IPS DF 4.7 (cell line): ENCODE results near the gene LEFTY2.
"Not testable (repeated sequence)": the region's sequence is repeated elsewhere in the genome, so short reads cannot be mapped to it uniquely, and the experiment has no call there.

Experiments
- DNase-seq: peaks from one replicate; pipeline ENCODE4 v3.0.0-alpha.2; 2013; ENCODE audit warnings: low spot score; ENCODE audit errors: extremely low read depth

Gene LEFTY2

DNA sequence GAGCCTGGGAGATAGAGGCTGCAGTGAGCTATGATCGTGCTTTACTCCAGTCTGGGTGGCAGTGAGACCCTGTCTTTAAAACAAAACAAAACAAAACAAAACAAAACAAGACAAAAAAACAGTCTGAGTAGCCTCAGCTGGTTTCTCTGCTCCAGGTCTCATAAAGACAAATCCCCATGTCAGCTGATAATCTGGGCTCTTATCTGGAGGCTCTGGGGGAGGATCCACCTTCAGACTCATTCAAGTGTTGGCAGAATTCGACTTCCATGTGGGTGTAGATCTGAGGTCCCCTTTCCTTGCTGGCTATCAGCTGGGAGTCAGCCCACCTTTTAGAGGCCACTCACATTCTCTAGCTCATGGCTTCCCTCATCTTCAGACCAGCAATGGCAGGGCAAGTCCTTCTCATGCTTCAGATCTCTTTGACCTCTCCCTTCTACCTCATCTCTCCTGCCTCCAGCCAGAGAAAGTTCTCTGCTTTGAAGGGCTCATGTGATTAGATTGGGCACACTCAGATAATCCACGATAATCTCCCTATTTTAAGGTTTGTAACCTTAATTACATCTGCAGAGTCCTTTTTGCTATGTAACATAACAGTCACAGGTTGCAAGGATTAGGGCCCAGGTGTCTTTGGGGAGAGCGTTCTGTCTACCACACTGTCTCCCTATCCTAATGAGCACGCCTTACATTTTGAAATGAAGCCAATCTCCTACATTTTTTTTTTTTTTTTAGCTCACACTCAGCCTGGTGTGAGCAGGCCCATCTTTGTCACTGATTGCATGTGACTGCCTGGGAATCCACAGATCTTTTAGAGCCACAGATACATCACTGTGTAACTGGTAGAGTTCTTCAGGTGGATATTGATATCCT is 9.5 kb downstream of the LEFTY2 start:
- no peak for DNase-seq

DNA sequence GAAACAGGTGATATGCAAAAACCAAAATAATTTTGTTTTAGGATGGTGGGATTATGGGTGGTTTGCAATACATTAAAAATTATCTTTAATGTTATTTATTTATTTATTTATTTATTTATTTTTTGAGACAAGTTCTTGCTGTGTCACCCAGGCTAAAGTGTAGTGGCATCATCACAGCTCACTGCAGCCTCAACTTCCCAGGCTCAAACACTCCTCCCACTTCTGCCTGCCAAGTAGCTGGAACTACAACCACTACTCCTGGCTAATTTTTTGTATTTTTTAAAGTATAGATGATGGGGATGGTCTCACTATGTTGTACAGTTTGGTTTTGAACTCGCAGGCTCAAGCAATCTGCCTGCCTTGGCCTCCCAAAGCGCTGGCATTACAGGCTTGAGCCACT is 10.5 kb downstream of the LEFTY2 start:
- DNase-seq, result no peak

DNA sequence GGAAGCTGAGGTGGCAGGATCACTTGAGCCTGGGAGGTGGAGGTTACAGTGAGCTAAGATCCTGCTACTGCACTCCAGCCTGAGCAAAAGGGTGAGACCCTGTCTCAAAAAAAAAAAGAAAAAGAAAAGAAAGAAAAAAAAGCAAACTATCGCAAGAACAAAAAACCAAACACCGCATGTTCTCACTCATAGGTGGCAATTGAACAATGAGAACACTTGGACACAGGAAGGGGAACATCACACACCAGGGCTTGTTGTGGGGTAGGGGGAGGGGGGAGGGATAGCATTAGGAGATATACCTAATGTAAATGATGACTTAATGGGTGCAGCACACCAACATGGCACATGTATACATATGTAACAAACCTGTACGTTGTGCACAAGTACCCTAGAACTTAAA is 11.6 kb downstream of the LEFTY2 start:
- not testable (repeated sequence) for DNase-seq

DNA sequence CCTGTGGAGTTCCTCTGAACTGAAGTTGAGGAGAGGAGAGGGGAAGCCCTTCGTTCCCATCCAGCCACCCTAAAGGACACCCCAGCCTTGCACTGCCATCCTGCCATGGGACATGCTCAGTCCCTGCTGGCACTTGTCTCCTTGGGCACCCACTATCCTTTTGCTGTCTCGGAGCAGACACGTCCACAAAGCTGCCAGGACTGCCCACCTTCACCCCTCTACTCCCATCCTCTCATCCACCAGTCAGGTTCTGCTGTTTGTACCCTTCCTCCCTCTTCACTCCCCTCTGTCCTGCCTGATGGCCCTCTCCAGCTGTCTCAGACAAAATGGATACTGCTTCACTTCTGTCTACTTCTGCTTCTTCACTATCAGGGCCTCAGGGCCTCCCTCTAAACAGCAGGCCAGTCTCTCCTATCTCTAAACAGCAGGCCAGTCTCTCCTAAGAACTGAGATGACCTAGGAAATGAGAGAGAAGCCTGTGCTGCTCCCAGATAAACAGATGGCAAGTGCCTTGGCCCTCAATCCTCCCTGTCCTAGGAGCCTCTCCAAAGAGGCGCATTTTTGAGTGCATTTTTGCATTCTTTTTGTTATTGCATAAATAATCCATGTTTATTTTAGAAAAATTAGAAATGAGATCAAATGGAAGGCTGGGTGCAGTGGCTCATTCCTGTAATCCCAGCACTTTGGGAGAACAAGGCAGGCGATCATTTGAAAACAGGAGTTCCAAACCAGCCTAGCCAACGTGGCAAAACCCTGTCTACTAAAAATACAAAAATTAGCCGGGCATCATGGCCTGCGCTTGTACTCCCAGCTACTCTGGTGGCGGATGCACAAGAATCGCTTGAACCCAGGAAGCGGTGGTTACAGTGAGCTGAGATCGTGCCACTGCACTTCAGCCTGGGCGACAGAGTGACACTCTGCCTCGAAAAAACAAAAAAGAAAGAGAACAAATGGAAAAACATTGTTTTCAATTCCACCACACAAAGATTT is 12.5 kb downstream of the LEFTY2 start:
- DNase-seq, result no peak

DNA sequence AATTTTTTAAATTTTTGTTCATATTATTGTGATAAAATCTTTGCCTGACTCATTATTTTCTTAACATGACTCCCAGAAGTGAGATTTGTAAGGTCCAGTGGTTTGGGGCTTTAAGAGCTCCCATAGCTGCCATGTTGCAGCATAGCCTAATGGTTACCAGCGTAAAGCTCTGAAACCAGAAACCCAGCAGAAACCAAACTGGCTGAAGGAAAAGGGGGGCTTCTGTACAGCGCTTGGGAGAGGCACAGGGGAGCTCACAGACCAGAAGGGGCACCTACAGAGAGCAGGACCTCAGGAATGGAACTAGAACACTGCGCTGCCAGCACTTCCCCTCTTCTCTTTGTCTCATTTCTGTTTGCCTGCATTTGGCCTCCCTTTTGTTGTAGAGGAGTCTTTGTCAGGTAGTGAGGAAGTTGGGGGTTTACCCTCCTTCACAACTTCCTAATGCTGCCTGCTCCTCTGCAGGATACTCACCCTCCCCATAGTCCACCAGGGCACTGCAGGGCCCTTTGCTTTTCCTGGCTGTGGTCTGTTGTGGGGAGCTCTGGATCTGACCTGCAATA is 14.4 kb downstream of the LEFTY2 start:
- no peak for DNase-seq

DNA sequence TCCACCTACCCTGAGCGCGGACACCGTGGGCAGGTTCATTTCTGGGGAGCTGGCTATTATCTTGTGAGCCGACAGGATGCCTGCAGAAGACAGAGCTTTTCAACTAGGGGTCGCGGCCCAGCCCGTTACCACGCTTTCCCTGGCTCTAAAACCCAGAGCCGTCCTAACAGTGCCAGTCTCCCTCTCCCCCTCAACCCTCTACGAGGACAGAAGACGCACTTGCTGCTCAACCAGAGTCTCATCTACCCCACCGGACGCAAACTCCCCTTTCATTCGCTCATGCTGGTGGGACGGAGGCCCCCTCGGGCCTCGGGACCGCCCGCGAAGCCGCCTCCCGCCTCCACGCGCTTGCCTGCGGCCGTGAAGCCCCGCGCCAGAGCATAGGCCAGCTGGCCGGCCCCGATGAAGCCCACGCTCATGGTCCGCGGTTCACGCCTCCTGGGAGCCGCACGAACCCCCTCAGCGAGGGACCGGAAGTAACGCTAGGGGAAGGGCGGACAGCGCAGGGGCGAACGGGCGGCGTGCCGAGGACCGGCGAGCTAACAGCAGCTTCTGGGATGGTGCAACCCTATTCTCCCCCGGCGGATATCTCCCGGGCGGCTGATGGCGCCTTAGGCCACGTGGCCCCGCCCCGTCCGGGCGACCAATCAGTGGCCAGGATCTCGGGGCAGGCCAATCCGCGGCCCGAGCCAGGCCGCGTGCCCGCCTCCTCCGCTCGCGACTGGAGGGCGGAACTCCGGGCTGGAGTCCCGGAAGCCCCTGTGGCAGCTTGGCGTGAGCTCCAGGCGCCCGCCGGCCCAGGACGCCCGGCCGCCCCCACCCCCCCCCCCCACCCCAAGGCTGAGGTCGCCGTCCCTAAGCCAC is 17.1 kb downstream of the LEFTY2 start, which contains the start of gene PYCR2:
TSS of gene PYCR2 (minus strand) at position 559 of the 864 bp plus-strand sequence. CDS start at position 419, 140 bp downstream.
- no peak for DNase-seq

DNA sequence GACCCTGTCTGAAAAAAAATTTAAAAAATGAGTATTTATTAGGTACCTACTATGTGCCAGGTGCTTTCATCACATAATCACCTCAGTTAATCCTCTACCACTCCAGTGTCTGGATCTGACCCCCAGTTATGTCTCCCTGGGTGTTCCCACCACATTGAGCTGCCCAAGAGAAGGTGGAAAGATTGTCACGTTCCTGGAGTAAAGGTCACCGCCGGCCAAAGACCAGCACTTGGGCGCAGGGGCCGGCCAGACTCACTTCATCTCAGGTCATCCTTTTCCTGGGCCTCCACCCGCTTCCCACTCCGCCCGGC is 17.7 kb downstream of the LEFTY2 start:
- no peak for DNase-seq

DNA sequence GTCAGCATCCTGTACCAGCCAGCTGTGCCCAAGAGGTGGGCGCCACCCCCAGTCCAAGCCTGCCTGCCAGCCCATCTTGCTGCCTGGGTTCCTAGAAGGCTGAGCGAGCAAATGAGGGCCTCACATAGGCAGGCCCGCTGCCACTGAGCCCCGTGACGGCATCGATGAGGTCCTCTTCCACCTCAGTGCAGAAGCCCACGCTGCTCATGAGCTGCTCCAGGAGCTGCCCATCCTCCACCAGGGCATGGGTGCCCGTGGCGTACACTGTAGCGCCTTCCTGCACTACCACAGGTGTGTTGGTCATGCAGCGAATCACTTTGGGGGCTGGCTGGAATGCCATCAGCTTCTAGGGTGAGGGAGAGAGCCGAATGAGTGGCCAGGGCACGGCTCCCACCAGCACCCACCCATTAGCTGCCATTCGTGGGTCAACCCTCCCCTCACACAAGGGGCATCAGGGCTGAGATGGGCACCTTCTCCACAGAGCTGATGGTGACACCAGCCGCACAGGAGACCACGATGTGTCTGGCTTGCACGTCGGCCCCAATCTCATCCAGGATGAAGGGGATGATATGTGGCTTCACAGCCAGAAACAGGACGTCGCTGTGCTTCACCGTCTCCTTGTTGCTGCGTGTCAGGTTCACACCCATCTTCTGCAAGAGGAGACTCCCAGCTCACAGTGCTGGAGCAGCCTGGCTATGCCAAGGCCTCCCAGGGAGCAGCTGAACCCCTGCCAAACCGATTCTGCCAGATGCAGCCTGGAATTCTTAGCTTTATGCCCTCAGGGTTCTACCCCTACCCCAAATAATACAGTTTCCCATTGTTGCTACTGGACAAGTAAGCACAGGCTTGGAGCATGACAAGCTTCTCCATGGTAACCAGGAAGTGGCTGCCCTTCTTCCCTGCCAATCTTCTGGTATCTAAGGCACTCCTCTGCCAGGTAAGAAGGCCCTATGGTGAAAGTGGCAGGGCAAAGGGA is 19.0 kb downstream of the LEFTY2 start:
- no peak for DNase-seq

DNA sequence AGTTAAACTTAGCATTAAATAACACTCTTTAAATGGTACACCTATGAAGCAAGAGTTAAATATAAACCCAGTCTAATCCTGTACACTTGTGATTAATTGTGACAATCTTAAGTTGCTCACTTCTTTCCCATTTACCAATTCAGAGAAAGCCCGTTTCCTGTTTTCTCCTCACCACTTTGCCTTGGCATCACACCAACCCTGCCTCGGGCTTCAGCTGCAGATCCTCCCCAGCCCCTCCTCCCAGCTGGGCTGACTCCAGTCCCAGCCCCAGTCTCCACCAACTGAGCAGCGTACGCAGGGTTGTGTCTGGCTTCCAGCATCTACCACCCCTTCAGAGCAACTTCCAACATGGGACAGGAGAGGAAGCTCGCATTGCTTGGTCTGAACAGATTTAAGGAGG is 21.1 kb downstream of the LEFTY2 start:
- no peak for DNase-seq

DNA sequence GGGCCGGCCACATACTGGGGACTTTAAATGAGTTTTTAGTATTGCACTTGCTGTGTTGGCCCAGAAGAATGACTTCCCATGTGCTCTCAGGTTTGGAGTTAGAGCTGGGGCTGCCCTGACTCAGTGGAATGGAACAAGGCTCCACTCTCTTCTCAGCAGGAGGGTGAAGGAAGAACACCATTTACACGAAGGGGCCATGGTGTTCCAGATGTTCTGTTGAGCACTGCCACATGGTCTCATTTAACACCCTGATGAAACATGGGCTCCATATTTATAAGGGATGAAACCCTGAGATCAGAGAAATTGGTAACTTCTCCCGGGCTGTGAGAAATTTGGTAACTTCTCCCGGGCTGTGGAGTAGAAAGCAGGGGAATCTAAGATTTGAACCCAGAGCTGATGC is 22.7 kb downstream of the LEFTY2 start:
- DNase-seq, result no peak

DNA sequence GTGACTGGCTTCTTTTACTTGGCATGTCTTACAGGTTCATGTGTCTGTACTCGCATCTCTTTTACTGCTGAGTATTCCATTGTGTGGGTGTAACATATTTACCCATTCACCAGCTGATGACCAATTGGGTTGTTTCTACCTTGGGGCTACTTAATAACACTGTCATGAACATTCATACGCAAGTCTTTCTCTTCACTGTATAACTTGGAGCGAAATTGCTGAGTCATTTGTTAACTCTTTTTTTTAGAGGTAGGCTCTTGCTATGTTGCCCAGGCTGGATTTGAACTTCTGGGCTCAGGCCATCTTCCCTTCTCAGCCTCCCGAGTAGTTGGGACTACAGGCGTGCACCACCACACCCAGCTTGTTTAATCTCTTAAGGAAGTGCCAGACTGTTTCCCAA is 23.5 kb downstream of the LEFTY2 start:
- no peak for DNase-seq

DNA sequence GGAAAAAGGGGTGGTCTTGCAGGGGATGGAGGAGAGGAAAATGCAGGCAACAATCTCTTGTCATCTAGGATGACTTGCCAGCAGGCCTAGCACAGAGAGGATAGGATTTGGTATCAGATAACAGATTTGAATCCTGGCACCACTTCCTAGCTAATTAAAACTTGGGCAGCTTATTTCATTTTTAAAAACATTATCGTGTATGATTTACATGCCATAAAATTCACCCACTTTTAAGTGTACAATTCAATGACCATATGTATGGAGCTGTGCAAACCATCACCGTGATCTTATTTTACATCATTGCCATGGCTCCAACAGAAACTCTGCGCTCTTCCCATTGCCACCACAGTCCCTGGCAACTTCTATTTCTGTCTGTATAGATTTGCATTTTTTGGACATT is 23.9 kb downstream of the LEFTY2 start:
- no peak for DNase-seq

DNA sequence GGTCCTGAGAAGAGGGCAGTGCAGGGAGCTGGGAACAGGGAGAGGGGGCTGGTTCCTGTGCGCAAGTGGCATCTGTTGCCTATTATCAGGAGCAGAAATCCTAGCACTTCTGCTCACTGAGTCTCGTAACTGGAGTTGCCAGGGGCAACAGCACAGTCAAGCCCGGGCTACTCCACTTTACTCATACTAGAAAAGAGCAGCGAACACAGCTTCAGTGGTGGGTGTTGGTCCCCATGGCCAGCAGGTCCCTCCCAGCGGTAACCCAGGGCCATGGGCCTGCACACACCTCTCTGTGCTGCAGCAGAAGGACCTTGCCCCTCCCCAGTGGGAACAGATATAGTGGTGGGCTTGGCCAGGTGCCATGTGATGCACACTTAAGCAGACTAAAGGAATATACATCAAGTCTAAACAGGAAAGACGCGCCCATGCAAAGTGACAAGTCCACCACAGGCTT is 25.5 kb downstream of the LEFTY2 start:
- DNase-seq, result no peak

DNA sequence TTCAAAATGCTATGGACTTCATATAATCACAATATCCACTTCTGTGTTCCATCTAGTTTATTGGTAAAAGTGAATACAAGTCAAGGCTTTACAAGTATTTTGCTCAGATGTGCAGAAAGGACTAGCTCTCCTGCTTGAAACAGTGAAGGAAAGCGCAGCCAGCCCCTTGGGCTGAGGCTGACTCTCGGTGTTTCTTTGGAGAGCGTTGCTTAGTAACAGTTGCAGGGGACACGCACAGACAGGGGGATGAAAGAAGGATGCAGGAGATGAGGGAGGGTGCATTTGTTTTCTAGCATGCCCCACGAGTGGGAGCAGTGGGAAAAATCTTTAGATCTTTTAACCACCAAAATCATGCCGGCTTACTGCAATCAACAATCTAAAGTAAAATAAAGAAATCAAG is 26.1 kb downstream of the LEFTY2 start:
- no peak for DNase-seq

DNA sequence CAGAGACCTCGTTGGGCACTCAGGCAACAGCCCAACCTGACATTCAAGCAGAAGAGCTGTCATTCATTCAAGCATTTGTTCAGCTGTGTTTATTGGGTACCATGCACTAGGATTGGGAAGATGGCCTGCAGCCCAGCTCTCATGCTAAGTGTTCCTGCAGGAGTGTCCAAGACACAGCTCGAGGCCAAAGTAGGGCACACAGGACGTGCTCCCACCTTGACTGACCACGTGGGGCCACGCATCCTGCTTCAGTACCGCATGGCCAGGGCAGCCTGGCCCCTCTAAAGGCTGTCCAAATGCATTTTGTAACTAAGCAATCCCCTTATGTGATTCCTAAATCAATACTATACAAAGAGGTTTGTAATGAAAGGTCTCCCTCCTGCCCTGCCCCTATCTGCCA is 26.6 kb downstream of the LEFTY2 start:
- no peak for DNase-seq

DNA sequence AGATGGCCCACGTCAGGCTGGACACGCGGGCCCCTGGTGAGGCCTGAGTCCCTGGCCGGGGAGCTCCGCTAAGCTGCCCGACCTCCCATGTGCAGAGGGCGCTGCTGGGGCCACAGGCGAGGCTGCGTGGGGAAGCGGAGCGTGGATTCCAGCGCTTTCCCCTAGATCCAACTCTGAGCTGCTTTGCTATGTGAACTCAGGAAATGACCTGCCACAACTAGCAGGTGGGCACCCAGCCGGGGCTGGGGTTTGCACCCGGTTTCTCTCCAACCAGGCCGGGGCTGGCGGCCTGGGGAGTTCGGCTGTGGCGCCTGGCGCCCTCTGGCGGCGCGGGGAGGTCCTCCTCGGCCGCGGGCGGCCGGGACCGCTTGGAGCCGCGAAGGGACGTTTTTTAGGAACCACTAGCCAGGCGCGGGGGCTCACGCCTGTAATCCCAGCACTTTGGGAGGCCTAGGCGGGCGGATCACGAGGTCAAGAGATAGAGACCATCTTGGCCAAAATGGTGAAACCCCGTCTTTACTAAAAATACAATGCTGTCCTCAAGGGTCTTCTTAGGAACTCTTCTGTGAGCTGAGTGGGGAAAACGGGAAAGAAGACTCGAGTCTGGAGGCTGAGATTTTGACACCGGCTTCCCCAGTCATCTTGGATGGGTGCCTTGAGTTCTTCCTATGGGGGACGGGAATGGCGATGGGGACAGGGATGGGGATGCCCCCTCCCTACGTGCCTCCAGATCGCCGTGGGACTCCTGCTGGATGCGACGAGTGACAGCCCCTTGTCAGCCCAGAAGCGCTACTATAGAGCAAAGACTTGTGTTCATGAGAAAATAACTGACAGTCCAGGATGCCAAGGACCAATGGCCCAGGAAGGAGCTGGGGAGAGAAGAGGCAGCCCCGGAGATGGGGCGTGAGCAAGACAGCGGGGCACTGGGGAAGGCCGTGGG is 29.6 kb downstream of the LEFTY2 start:
- DNase-seq, result no peak

DNA sequence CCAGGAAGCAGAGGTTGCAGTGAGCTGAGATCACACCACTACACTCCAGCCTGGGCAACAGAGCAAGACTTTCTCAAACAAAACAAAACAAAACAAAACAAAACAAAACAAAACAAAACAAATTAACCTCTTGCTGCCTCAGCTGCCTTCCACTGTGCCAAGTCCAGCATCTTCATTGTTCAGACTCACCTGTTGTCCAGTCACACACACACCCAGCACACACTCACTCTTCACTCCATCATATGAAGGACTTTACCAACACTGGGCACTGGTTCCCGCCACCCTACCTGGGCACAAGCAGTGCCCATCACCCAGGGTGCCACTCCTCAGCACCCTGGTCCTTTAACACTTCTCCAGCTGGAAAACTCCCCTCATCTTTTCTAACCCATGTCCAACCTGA is 31.5 kb downstream of the LEFTY2 start:
- DNase-seq, result no peak

DNA sequence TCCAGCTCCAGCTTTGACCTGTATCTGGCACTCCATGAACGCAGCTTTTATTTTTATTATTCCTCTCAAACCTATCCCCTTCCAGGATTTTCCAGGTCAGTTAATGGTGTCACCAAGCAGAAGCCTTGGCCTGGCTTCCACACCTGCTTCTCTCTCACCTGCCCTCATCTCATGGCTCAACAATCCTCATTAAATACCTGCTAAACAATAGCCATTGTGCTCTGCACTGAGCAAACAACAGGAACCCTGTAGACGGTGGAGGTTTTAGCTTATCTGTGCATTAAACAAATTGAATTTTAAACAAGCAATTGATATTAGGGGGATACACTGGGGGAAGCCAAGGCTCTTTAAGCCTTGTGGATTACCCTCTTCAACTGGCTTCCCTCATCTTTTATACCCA is 32.2 kb downstream of the LEFTY2 start:
- no peak for DNase-seq
